ENCODE results near the gene PIK3R1.

PIK3R1 gene

DNA sequence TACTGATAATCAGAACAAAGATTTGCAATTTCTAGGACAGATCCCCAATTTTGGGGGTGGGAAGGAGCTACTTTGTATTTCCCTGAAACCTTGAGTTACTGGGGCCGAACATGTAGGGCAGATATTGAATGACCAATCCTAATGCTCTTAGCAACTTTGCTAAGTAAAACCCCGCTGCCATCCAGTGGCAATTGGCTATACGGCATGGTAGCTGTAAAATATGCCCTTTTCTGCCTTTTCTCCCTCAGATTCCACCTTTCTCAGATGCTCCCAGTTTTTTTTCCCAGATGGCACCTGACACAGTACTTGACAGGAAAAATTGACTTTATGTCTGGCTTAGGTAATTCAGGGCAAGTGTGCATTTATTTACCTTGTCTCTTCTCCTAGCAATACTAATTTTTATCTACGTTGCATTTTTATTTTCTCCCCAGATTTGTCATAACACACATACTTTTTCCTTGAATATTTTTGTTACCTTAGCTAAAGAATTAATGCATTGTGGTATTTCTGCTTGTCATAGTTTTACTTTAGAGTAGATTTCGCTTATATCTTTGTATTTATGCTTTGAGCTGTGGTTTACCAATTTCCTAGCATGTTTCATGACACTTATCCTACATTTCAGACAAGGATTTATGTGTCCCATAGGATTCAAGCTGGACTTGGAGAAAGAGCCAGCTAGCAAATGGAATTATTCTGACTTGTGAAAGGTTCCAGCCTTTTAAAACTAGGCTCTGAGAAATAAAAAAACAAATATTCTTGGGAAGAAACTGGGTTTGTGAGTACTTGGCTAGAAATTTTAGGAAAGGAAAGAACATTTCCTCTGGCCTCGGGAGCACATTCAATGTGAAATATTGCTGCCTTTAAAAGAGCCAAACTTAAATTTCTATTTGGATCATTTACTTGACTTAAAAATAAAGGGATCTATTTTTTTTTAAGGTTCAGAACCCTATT lies 37.4 kb downstream of the PIK3R1 start:
- peak in 5 of 6 experiments; percentile 5 to 24 (median 21) for DNase-seq

DNA sequence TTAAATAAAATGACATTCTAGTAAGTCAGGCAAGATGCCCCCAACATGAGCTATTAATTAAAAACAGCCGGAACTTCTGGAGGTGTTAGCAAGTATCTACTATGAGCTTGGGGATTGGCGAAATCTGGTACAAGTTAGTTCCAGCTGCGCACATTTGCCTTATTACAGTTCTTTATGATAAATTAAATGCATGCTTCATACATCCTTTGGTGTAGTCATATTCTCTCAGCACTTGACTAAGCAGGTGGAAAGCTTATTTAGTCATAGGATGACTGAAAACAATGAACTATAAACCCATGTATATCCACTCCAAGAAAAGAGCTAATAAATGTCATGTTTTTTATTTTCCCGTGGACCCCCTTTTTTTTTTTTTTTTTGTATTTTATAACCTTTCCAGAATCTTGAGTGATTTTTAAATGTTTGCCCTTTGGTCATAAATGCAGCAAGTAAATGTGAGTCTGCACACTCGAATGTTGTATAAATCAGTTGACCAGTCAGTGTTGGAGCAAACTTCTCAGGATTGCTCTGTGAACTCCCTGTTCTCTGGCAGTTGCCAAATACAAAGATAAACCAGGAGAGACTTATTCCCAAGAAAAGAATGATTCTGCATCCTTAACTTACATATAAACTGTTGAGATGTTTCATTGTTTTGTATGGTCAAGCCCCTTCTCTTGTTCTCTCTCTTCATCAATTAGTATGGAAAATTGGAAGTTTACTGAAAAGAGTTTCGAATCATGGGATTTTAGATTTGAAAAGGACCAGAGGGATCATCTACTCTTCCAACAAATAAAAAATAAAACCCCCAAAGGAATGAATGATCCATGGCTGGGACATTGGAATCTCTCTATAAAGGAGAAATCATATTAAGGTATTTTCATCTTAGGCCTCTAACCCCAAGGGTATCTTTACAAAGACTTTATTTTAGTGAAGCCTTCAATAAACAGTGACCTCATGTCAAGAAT lies 38.3 kb downstream of the PIK3R1 start:
- DNase-seq: no peak

GRCh38 chr5:68254810-68255209 lies 39.3 kb downstream of the PIK3R1 start:
- DNase-seq: no peak

DNA sequence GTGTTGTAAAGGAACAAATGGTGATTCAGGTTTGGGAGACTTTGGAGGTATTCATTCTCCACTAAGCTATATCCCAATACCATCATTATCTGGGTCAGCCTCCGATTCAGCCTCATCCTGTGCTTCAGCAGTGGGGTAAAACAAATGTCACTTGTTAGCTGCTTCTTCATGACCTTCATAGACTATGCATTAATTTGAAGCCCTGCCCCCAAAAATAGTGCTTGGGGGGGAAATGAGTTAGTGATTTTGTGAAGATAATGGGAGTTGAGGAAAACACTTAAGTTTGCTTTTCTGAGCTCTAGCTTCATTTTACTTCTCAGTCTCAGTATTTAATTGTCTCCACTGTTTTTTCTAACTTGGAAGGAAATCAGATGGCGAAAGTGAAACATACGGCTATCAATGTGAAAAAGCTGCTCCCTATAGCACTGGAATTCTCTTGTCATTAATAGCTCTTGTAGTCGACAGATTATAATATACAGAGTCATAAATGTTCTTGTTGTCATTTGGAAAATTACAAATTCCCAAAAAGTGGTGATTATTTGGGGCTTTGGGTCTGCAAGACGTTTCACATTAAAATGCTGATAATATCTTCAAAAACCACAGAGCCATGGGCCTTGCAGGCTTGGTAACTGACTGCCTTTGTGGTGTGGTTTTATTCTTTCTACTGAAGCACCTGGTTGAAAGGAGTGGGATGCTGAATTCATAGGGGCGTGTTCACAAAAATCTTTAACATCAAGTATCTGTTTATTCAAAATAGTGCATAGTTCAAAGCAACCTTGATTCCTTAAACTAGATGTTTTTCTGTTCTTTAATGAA lies 40.0 kb downstream of the PIK3R1 start:
- peak in 3 of 6 experiments; percentile 48 to 64 (median 56) for DNase-seq

DNA sequence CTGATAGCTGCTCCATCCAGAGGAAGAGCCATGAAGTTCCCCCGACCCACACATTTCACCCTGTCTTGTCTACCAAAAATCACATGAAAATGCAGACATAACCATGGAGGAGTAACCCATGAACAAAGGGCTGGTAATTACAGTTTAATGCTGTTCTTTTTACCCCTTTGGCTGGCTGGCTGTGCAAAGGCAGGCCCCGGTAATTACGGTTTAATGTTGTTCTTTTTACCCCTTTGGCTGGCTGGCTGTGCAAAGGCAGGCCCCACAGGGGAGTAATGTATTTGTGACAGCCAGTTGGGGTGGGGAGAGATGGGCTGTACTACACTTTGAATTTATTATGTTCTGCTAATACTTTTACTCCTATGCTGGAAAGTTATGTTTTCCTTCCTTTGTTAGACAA lies 41.7 kb downstream of the PIK3R1 start:
- no peak for DNase-seq

DNA sequence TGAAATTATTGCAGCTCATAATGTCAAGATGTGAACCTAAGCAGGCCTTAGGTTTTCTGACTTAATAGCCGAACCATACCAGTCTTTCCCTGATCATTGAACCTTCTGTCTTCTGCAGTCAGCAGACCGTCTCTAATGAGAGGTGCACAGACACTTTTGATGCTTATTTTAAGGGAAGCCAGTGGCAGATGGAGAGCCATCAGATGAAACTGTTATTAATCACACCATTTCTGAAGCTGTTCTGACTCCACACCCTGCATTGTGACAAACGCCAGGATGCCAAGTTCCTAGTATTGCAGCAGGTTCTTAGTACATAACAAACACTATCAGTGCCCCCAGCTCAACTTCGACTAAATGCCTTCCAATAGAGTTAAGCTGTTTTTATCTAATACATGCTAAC lies 43.0 kb downstream of the PIK3R1 start:
- DNase-seq: no peak

GRCh38 chr5:68259700-68260099 lies 44.1 kb downstream of the PIK3R1 start:
- no peak for DNase-seq

- DNase-seq: no peak
Observed at GRCh38 chr5:68260467-68260866, 44.9 kb downstream of the PIK3R1 start.

- no peak for DNase-seq
Observed at GRCh38 chr5:68261169-68261568, 45.6 kb downstream of the PIK3R1 start.

DNA sequence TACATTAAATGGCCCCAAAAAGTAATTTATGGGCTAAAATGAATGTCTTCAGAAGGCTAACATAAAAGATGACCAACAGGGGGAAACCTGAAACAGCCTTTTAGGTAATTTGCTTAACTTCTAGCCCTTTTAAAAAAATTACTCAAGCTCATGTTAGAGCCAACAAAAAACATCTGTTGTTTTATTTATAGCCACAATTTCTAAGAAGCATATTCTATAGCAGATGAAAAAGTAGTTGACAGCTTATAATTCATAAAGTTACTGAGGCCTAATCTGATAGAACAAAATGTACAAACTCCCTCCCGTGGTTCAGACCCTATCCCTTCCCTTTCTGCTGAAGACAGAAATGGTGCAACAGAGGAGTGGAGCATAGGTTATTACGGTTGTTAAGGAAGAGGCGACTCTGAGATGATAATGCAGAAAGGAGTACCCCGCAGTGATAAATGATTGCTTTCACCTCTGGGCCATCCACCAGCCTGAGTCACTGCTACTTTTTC lies 46.1 kb downstream of the PIK3R1 start:
- no peak for DNase-seq

- DNase-seq: no peak
Observed at GRCh38 chr5:68264024-68264956, 48.7 kb downstream of the PIK3R1 start.

DNA sequence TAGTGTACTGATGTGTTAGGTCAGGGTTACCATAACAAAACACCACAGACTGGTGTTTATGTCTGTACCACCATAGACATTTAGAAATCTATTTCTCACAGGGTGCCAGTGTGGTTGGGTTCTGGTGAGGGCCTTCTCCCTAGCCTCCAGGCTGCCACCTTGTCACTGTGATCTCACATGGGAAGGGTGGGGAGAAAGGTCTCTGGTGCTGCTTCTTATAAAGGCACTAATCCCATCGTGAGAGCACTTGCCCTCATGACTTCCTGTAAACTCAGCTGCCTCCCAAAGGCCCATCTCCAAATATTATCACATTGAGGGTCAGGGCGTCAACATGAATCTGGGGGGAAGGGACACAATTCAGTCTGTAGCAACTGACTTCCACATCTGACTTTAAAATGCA lies 49.8 kb downstream of the PIK3R1 start:
- no peak for DNase-seq

DNA sequence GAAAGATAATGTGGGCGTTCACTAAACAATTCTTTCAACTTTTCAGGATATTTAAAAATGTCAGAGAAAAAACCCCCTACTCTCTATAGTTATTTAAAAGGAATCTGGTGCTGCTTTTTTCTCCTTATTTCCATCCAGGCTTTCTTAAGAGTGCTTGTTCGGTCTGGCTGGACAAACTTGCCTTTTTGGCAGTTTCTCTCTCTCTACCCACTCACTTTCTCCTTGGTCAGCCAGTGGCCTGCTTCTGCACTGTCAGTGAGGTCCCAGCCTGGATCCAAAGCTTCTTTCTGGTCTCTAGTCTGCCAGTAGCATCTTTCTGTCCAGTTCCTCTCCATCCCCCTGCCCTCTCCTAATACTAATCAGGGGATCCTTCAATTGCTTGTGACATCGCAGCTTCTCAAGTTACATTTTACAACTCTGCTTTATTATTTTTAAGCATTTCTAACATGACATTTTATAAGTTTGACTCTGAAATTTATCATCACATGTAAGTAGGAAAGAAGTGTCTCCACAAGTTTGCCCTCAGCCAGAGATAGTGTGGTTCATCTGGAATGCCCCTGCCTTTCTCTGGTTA lies 50.4 kb downstream of the PIK3R1 start:
- DNase-seq: no peak

- DNase-seq: no peak
Observed at GRCh38 chr5:68266457-68266856, 50.9 kb downstream of the PIK3R1 start.

DNA sequence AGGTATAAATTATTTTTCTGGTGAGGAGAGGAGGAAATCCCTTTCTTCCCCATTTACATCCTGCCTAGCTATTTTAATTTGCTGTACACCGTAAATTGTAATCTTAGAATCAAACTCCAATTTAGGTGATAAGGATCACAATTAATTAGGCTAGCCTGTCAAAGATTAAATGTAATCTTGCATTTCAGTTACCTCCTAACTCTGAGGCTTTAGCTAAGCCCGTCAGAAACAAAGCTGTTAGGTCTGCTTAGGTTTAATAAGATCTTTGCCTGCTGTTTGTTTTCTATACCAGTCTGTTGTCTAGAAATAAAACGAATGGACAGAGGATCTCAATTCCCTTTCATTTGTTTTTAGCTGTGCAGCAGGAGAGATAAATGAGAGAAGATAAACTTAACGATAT lies 51.5 kb downstream of the PIK3R1 start:
- DNase-seq: no peak

DNA sequence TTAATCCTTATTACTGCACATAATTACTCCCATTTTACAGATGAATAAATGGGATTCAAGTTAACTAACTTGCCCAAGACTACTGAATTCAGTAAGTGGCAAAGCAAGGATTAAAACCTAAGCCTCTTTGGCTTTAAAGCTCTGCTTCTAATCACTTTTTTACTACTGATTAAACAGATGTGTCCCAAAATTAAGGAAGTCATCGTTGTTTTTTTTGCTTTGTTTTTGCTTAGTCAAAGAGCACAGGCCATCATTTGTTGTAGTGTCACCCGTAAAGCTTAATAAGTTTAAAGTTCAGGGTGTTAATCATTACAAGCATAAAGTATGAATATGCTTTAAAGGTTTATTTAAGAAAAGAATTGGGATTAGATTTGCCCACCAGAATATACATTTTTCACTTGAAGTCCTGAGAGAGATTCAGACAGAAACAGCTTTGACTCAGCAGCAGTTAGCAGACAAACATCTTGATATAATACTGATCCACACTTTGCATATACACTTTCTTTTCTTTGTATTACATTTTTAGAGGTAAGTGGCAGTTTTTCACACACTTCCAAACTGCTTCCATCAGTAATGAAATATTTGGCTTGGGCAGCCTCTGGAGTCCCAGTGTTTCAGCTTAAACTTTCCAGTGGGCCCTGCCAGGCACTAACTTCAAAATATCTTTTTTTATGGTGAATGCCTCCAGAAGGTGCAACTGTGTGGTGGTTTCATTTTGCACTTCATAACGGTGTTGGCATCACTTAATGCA lies 52.7 kb downstream of the PIK3R1 start:
- no peak for DNase-seq

GRCh38 chr5:68268852-68269130 lies 53.2 kb downstream of the PIK3R1 start:
- DNase-seq: no peak

- DNase-seq: no peak
Observed at GRCh38 chr5:68269820-68270219, 54.3 kb downstream of the PIK3R1 start.

DNA sequence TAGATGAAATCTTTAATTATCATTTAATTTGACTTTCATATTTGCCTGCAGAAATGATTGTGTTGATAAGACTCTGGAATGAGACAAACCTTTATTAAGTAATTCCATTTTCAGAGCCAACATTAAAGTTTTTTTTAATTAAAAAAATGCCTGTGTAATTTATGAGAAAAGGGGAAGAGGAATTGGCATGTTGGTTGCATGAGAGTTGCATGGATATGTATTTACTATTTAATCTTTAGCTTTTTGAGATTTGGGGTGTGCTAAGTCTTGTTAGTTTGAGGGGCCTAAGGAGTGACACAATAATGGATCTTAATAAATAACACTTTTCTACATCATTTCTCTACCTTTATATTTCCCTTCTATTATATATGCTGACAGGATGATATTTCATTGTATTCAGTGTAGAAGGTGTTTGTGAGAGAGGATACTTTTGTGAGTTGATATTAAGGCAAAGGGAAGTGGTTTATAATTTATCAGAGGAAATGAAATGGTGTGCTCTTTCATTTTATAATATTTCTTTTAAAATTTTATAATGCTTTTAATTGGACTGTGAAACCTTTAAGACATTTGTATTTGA lies 54.9 kb downstream of the PIK3R1 start:
- no peak for DNase-seq

DNA sequence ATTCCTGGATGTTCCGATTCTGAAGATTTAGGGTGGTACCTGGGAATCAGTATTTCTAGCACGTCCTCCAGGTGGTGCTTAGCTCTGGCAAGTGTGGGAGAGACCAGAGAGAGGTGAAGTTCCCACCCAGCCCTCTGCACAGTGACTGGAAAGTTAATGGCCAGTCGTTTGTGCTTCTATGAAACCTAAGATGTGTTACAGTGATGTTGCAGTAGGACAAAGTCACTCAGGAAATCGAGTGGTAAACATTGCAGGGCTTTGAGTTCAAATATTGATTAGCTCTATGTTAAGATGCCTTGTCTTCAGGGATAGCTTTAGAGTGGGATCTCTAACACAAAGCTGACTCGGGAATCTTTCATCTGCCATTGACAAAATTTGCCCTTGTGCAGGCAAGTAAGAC lies 55.6 kb downstream of the PIK3R1 start:
- no peak for DNase-seq

Measured in stimulated activated naive CD4-positive, alpha-beta T cell (primary cell).